Measurements from ENCODE around the gene PHACTR3. TPM values are rescaled to one million over a fixed set of nuclear protein-coding genes. Genes with fewer than 3 reads are reported as not detected.

The PHACTR3 gene
- total and polyA plus RNA-seq, 4 donors: 0.14 to 0.42 (median 0.17) TPM

DNA sequence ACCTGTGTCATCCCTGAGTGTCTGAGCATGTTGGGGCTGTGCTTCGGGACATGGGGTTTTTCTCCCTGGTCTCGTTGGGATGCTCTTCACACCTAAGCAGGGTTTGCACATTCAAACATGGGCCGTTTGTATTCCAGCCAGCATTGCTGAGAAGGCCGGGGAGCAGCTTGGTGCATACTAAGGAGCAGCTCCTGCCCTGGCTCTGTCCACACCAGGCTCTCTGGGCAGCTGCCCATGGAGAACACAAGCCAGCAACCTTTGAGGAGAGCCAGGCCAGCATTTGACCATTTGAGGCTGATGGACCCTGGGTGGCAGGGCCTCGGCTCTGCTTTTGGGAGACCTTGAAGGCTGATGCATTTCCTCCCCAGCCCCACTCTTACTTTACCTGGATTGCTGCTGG is 92.1 kb downstream of the PHACTR3 start (continued):
- TF ChIP-seq, protein P1, sequence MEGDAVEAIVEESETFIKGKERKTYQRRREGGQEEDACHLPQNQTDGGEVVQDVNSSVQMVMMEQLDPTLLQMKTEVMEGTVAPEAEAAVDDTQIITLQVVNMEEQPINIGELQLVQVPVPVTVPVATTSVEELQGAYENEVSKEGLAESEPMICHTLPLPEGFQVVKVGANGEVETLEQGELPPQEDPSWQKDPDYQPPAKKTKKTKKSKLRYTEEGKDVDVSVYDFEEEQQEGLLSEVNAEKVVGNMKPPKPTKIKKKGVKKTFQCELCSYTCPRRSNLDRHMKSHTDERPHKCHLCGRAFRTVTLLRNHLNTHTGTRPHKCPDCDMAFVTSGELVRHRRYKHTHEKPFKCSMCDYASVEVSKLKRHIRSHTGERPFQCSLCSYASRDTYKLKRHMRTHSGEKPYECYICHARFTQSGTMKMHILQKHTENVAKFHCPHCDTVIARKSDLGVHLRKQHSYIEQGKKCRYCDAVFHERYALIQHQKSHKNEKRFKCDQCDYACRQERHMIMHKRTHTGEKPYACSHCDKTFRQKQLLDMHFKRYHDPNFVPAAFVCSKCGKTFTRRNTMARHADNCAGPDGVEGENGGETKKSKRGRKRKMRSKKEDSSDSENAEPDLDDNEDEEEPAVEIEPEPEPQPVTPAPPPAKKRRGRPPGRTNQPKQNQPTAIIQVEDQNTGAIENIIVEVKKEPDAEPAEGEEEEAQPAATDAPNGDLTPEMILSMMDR (IDR thresholded peaks at IDR 0.05; ENCODE audit: low read depth, low read length, missing input control): no peak
- no peak for TF ChIP-seq YY1 (IDR thresholded peaks at IDR 0.05)
- TF ChIP-seq, protein P2, sequence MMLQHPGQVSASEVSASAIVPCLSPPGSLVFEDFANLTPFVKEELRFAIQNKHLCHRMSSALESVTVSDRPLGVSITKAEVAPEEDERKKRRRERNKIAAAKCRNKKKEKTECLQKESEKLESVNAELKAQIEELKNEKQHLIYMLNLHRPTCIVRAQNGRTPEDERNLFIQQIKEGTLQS (IDR thresholded peaks at IDR 0.05): no peak

DNA sequence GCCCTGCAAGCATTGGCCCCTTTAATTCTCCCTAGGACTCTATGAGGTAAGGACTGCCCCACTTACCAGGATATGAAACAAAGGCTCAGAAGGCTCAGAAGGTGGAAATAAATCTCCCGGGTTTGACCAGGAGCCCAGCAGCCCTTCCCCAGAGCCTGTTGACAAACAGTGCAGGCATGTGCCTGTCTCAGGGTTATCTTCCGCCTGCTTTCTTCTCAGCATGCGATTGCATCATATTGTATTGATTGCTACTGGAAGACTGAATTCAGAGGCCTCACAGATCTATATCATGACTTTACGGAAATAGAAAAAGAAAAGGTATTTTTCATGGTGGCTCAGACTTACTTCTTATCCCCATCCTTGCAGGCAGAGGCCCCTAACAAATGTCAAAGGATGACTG is 92.7 kb downstream of the PHACTR3 start:
- DNase-seq (ENCODE audit: low spot score): no peak
- 39% methylated on average over 4 of the region's 4 CpGs for WGBS

DNA sequence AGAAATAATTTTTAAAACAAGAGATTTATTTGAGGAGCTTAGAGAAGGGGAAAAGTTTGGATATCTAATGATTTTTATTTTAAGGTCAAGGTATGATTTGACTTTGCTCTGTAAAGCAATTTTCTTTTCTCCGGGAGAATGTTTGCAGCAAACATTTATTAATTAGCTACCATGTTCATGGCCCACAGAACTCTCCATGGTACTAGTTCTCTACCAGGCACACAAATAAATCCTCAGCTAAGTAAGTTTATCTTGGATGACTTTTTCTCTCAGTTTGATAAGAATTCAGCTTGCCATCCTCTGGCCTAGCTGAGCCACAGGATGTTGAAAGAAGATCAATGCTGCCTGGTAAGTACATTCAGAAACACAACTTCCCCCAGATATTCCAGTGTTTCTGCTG is 94.3 kb downstream of the PHACTR3 start:
- H3K9me3 ChIP-seq (ENCODE audit: control insufficient read depth in 4 of 4, low read length in 3 of 4): no peaks in the 10 kb centered on the region
- no peak overlapping the region for H3K4me3 ChIP-seq (ENCODE audit: low read depth in 1 of 3, low read length in 3 of 3)
- peaks cover 0 to 6% (median 1%) of the 10 kb centered on the region in 4 donors for H3K27me3 ChIP-seq (ENCODE audit: control insufficient read depth in 4 of 4, insufficient read depth in 4 of 4, low read length in 3 of 4)
- TF ChIP-seq, protein P3, sequence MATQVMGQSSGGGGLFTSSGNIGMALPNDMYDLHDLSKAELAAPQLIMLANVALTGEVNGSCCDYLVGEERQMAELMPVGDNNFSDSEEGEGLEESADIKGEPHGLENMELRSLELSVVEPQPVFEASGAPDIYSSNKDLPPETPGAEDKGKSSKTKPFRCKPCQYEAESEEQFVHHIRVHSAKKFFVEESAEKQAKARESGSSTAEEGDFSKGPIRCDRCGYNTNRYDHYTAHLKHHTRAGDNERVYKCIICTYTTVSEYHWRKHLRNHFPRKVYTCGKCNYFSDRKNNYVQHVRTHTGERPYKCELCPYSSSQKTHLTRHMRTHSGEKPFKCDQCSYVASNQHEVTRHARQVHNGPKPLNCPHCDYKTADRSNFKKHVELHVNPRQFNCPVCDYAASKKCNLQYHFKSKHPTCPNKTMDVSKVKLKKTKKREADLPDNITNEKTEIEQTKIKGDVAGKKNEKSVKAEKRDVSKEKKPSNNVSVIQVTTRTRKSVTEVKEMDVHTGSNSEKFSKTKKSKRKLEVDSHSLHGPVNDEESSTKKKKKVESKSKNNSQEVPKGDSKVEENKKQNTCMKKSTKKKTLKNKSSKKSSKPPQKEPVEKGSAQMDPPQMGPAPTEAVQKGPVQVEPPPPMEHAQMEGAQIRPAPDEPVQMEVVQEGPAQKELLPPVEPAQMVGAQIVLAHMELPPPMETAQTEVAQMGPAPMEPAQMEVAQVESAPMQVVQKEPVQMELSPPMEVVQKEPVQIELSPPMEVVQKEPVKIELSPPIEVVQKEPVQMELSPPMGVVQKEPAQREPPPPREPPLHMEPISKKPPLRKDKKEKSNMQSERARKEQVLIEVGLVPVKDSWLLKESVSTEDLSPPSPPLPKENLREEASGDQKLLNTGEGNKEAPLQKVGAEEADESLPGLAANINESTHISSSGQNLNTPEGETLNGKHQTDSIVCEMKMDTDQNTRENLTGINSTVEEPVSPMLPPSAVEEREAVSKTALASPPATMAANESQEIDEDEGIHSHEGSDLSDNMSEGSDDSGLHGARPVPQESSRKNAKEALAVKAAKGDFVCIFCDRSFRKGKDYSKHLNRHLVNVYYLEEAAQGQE (IDR thresholded peaks at IDR 0.05): no peak
- TF ChIP-seq TAF1 (conservative IDR thresholded peaks at IDR 0.05) (no peak), GABPA (IDR thresholded peaks at IDR 0.05 in 1 of 2, conservative IDR thresholded peaks at IDR 0.05 in 1 of 2) (no peak), HNF4A (conservative IDR thresholded peaks at IDR 0.05) (no peak)
- no peaks in the 10 kb centered on the region for H3K4me1 ChIP-seq (ENCODE audit: control insufficient read depth in 4 of 4, insufficient read depth in 4 of 4, low read length in 3 of 4)
- no peak for DNase-seq (ENCODE audit: low spot score)
- H3K36me3 ChIP-seq (ENCODE audit: control insufficient read depth in 4 of 4, insufficient read depth in 3 of 4, low read depth in 1 of 4, low read length in 3 of 4): no peaks in the 10 kb centered on the region
- no peak overlapping the region for H3K9ac ChIP-seq (ENCODE audit: low read depth in 1 of 2, low read length in 2 of 2)
- H3K27ac ChIP-seq (ENCODE audit: low read depth in 1 of 2, low read length in 2 of 2): no peak overlapping the region
- 55% methylated on average over 1 of the region's 1 CpG for WGBS

More for the DNA sequence above, 92.7 kb downstream of the PHACTR3 start:
- Histone ChIP-seq H3K9me3 (ENCODE audit: control insufficient read depth in 4 of 4, low read length in 3 of 4) (no peaks in the 10 kb centered on the region), H3K9ac (ENCODE audit: low read depth in 1 of 2, low read length in 2 of 2) (no peak overlapping the region), H3K27ac (ENCODE audit: low read depth in 1 of 2, low read length in 2 of 2) (no peak overlapping the region), H3K36me3 (ENCODE audit: control insufficient read depth in 4 of 4, insufficient read depth in 3 of 4, low read depth in 1 of 4, low read length in 3 of 4) (no peaks in the 10 kb centered on the region), H3K4me3 (ENCODE audit: low read depth in 1 of 3, low read length in 3 of 3) (no peak overlapping the region), H3K27me3 (ENCODE audit: control insufficient read depth in 4 of 4, insufficient read depth in 4 of 4, low read length in 3 of 4) (peaks cover 0 to 6% (median 1%) of the 10 kb centered on the region in 4 donors), H3K4me1 (ENCODE audit: control insufficient read depth in 4 of 4, insufficient read depth in 4 of 4, low read length in 3 of 4) (no peaks in the 10 kb centered on the region)
- no peak for TF ChIP-seq HNF4G (IDR thresholded peaks at IDR 0.05)
- no peak for TF ChIP-seq JUND (IDR thresholded peaks at IDR 0.05)
- TF ChIP-seq, protein P2 (IDR thresholded peaks at IDR 0.05): no peak
- no peak for TF ChIP-seq HNF4A (conservative IDR thresholded peaks at IDR 0.05)

DNA sequence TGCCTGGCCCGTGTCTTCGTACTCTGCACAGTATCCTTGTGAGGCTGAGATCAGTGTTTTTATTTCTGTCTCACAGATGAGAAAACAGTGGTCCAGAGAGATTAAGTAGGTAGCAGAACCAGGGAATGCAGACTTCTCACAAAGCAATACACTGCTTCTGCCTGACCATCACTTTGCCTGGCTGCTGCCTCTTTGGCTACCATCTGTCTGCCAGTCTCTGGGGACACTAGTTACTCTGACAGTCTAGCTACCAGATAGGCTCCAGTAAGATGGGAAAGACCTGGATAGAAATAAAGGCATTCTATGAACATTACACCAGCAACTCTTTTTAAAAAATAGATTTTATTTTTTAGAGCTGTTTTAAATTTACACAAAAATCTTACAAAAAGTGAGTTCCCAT is 96.9 kb downstream of the PHACTR3 start:
- H3K4me3 ChIP-seq (ENCODE audit: low read depth in 1 of 3, low read length in 3 of 3): no peak overlapping the region
- H3K27me3 ChIP-seq (ENCODE audit: control insufficient read depth in 4 of 4, insufficient read depth in 4 of 4, low read length in 3 of 4): peaks cover 0 to 6% (median 0%) of the 10 kb centered on the region in 4 donors
- H3K9ac ChIP-seq (ENCODE audit: low read depth in 1 of 2, low read length in 2 of 2): no peak overlapping the region
- H3K36me3 ChIP-seq (ENCODE audit: control insufficient read depth in 4 of 4, insufficient read depth in 3 of 4, low read depth in 1 of 4, low read length in 3 of 4): no peaks in the 10 kb centered on the region
- 58% methylated on average over 2 of the region's 2 CpGs for WGBS
- no peak for DNase-seq (ENCODE audit: low spot score)
- H3K9me3 ChIP-seq (ENCODE audit: control insufficient read depth in 4 of 4, low read length in 3 of 4): no peaks in the 10 kb centered on the region
- H3K4me1 ChIP-seq (ENCODE audit: control insufficient read depth in 4 of 4, insufficient read depth in 4 of 4, low read length in 3 of 4): no peaks in the 10 kb centered on the region
- no peak overlapping the region for H3K27ac ChIP-seq (ENCODE audit: low read depth in 1 of 2, low read length in 2 of 2)
- TF ChIP-seq HNF4G (IDR thresholded peaks at IDR 0.05) (no peak), JUND (IDR thresholded peaks at IDR 0.05) (no peak), RAD21 (IDR thresholded peaks at IDR 0.05) (no peak), HNF4A (conservative IDR thresholded peaks at IDR 0.05) (no peak), YY1 (IDR thresholded peaks at IDR 0.05) (no peak), GABPA (IDR thresholded peaks at IDR 0.05 in 1 of 2, conservative IDR thresholded peaks at IDR 0.05 in 1 of 2) (no peak), NR2F2 (IDR thresholded peaks at IDR 0.05) (no peak), EGR1 (IDR thresholded peaks at IDR 0.05; ENCODE audit: low read depth in 2 of 2) (no peak), SP1 (IDR thresholded peaks at IDR 0.05) (no peak), RXRA (IDR thresholded peaks at IDR 0.05) (no peak)
- TF ChIP-seq, protein P2 (IDR thresholded peaks at IDR 0.05): no peak
- TF ChIP-seq, protein P3 (IDR thresholded peaks at IDR 0.05): no peak
- TF ChIP-seq, protein P4, sequence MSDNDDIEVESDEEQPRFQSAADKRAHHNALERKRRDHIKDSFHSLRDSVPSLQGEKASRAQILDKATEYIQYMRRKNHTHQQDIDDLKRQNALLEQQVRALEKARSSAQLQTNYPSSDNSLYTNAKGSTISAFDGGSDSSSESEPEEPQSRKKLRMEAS (IDR thresholded peaks at IDR 0.05): no peak

Measured in liver (tissue), 9 donors.